Activated naive CD8-positive, alpha-beta T cell treated with anti-CD3 and anti-CD28 coated beads, Interleukin-2, amount 50 U/mL, for 16 hours (primary cell): ENCODE results near the gene NR2F1-AS1.
"Not testable (repeated sequence)": the region's sequence is repeated elsewhere in the genome, so short reads cannot be mapped to it uniquely, and the experiment has no call there.

Source experiments
- DNase-seq: peaks from one replicate; pipeline ENCODE4 v3.0.0-alpha.2; 2020; ENCODE audit warnings: low read depth, low spot score

NR2F1-AS1 gene

DNA sequence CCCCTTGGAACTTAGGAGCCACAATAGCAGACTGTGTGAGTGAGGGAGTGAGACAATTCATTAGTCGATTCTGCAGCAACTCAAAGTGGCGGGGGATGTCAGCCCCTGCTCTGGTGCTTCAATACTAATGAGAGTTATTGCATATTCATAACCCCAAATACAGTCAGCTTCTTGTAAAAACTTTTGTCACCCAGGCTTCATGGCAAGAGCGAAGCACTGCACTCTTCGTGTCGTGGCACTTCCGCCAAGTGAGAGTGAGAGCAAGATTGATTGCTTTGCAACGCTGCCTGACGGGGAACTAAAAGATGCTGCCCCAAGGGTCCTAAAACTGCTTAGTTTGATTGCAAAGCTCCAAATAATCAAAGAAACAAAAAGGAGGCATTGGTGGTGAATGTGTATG, 150.9 kb downstream of the NR2F1-AS1 start:
- no peak for DNase-seq

GRCh38 chr5:93428868-93429267, 152.2 kb downstream of the NR2F1-AS1 start:
- no peak for DNase-seq

GRCh38 chr5:93427316-93427715, 153.7 kb downstream of the NR2F1-AS1 start:
- DNase-seq: no peak

- DNase-seq: no peak
Observed at GRCh38 chr5:93425096-93425495, 155.9 kb downstream of the NR2F1-AS1 start.

DNA sequence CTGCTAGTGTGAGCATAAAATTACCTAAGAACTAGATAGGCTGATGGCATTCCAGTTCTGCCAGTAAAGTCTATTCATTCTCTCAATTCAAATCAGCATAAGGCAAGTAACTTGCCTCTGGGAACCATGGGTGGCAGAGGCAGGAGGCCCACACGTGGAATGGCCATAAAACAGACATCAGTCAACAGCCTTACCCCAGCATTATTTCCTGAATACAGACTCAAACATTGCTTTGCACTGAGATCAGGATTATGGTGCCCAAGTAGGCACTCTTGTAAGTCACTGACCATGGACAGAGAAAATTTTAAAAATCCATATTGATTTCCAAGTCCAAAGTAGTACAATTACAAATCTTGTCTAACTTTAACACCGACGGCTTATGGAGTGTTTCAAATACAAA, 157.7 kb downstream of the NR2F1-AS1 start:
- DNase-seq: no peak

DNA sequence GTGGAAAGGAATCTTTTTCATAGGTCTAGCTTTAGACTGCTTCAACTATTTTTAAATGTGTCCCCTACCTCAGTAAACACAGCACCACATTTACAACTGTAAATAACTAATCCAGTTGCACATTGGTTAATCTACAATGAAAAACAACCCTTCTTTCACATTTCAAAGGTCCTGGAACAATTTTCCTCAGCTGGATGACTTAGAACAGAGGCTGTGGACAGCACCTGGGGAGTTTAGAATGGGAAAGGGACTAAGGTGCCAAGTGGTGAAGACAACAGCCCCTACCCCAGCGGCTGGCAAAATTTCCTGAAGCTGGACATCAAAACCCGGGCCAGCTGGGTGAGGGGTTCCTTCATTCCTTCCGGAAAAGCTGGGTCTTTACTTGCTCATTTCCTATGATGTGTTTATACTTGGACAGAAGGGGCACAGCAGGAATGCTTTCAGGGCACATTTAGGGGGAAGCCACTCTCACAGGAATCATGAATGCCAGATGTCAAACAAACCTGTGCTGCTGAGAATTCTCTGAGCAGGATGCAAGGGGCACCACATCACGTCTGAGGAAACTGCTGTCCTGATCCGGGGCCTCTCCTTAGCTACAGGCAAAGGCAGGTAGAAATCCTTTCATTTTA, 158.3 kb downstream of the NR2F1-AS1 start:
- DNase-seq: no peak

- no peak for DNase-seq
Observed at GRCh38 chr5:93421987-93422401, 159.0 kb downstream of the NR2F1-AS1 start.

DNA sequence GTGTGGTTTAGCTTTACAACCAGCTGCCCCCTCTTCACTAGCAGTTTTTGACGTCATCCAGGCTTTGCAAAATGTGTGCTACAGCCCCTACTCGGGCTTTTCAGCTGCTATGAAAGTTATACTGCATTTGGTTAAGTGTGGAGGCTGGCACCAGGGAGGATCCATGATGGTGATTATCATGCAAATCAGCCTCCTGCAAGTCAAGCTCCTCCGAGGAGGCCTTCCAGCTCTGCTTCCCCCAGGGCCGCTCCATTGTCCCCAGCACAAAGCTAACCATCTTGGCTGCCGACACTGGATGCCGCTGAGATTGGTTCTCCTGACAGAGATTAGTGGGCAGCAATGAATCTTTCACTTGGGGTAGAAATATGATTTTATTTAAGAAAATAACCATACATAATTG, 159.6 kb downstream of the NR2F1-AS1 start:
- no peak for DNase-seq

GRCh38 chr5:93417490-93417889, 163.5 kb downstream of the NR2F1-AS1 start:
- DNase-seq: no peak

DNA sequence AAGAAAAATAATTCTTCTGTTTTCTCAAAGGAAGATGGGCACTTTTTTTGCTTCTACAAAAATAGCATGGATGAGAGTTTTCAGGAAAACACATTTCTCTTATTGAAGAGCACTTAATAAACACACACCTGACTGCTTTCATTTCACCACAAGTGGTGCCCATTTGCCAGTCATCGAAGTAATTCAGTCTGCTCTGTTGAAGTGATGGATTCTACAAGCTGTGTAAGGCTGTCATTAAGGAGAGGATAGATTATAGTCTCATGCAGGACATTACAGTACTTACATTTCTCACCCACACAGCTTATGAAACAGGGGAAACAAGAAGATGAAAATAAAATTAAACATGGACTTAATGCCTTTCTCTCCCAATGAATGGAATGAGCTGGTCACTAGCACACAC, 165.2 kb downstream of the NR2F1-AS1 start:
- no peak for DNase-seq

DNA sequence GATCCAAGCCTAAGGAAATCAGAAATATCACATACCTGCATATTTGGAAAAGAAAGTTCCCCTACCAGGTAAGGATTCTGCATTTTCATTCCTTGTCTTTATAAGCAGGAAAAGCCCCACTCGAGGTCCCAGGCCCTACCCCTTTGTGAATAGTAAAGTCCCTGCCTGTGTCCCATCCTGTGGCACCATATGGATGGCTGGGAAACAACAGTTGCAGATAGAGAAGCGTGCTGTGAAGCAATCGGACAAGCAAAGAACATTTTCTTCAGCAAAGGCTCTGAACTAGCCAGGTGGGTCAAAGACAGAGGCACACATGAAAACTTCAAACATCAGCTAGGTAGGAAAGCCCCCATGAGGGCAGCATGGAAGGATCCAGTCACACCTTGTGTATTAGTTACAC, 169.3 kb downstream of the NR2F1-AS1 start:
- no peak for DNase-seq

- DNase-seq: no peak
Observed at GRCh38 chr5:93409691-93410090, 171.3 kb downstream of the NR2F1-AS1 start.

DNA sequence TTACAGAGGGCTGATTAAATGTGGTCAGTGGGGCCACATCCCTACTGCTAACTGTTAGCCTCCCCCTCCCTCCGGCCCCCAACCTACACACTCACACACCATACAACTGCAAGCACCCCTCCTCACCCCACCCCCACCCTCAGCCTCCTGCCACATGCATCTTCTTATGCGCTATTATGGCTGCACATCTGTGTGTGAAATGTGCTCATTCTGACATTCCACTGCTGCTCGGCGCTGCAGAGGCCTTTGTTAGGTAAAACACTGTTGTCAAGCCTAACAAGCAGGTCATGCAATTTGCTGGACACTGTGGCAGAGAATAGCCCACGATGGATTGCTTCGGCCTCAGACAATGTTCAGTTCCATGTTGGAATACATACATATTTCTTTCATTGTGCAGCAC, 173.6 kb downstream of the NR2F1-AS1 start:
- DNase-seq: no peak

GRCh38 chr5:93406971-93407401, 174.0 kb downstream of the NR2F1-AS1 start:
- no peak for DNase-seq

- DNase-seq: no peak
Observed at GRCh38 chr5:93404246-93404645, 176.8 kb downstream of the NR2F1-AS1 start.

DNA sequence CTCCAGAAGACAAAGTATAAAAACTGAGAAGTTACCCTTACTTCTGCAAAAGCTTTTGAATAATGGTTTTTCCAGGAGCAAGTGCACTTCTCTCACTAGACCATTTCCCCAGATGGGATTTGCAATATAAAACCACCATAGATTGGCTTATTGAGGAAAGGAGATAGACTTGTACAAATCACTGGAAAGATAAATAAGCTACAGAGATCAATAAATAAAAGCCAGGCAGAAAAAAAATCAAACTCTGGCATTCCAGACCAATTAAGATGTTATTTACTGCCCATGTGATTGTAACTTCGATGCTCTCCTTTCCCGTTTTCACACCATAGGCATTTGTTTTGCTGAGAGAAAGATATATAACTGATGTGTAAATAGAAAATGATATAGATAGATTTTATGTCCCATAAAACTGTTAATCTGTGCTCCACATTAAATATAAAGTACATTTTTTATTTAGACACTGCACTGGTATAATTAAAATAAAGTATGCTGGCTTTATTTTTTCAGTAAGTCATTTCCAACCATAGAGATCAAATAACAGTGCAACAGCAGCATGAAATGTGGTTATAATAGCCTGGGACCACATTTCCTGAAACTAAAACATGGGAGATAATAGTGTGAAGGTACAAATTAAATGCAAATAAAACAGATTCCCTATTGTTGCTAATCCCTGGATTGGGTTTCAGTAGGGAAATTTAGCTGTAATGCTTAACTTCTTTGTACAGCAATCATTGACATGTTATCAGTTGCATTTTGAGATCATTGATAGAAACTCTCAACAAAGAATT, 177.7 kb downstream of the NR2F1-AS1 start:
- DNase-seq: no peak

GRCh38 chr5:93402451-93402850, 178.6 kb downstream of the NR2F1-AS1 start:
- DNase-seq: no peak

DNA sequence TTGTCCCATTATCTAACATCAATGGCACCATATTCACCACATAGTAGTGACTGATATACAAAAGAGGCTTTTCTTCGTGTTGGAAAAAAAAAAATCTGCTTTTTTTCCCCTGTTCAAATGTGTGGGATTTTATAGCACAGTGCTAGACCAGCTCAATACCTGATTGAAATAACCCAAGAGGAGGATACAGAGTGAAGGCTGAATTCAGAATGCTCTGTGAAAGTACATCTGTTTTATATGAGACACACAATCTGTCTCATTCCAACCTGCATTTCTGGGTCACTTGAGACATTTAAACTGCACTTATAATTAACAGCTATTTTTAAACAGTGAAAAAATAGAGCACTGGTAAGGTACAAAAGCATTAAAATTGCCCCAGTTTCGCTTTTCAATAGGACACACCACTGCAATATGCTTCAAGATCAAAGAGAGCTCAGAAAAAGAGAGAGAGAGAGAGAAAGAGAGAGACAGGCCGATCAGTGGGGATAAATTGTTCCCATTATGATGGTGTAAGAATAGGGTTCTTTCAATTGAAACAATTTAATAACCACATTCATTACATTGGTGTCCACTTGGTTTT, 179.3 kb downstream of the NR2F1-AS1 start:
- no peak for DNase-seq

DNA sequence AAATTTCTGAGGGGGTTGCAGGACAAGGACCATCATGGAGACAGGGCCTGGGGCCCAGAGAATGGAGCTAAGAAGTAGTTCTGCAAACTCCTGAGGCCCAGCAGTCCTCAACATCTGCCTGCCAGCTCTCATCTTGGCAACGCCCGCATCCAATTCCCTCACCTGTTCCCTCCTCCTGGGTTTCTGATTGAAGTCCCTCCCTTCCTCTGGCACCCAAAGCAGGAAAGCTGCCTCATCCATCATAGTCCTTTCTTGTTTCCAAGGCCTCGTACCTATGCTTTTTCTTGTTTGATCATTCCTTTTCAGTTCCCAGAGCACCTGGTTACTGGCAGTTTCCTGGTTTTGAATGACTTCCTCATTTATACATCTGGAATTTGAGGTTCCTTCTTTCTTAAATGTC, 181.3 kb downstream of the NR2F1-AS1 start:
- DNase-seq: no peak

DNA sequence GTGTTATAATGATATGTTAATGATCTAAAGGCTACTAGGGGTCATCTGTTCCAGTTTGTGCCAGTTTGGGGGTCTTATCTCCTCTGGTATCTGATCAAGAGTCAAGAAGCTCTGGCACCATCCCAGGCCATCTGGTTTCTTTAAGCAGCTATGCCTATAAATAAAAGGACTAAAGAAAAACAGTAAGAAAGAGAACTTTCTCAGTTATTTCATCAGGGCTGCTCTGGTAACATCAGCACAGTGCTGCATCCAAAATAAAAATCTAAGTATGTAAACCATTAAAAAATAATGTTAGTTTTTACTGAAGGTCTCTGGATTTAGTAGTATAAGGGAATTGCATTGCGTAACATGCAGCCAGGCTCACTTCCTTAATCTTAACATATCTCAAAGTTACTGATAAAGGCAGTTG, 185.0 kb downstream of the NR2F1-AS1 start:
- no peak for DNase-seq

- no peak for DNase-seq
Observed at GRCh38 chr5:93395010-93395409, 186.0 kb downstream of the NR2F1-AS1 start.

GRCh38 chr5:93394301-93394700, 186.7 kb downstream of the NR2F1-AS1 start:
- no peak for DNase-seq

- not testable (repeated sequence) for DNase-seq
Observed at GRCh38 chr5:93391169-93391568, 189.8 kb downstream of the NR2F1-AS1 start.
